ENCODE data around the gene BABAM2. TPM values are rescaled to one million over a fixed set of nuclear protein-coding genes. Genes with fewer than 3 reads are reported as not detected.

Gene BABAM2
- total and polyA plus RNA-seq, 9 of the 15 experiments (the other 6 are each of a cell fraction or from before 2014, with no cell fraction given): 10.9 to 37.4 (median 25.6) TPM

GRCh38 chr2:27886322-27886721 lies 4.2 kb upstream of the BABAM2 start:
- H3K27ac ChIP-seq (ENCODE audit: extremely low read depth, low read depth, low read length): no peak overlapping the region
- no peaks in the 10 kb centered on the region for H3K9me3 ChIP-seq (replicated peaks; ENCODE audit: control insufficient read depth, insufficient read depth, low read depth, low read length)
- H3K4me3 ChIP-seq: no peak overlapping the region
- ATAC-seq (no peak), FAIRE-seq (no peak), DNase-seq (ENCODE audit: extremely low read depth in 1 of 4, low spot score in 3 of 4) (no peak)
- H3K4me2 ChIP-seq (ENCODE audit: insufficient read depth, low read length): no peak overlapping the region
- no peaks in the 10 kb centered on the region for H4K20me1 ChIP-seq (replicated peaks; ENCODE audit: control insufficient read depth, insufficient read depth, low read length)
- H3K79me2 ChIP-seq (ENCODE audit: control insufficient read depth, insufficient read depth, low read length): peaks cover 7% of the 10 kb centered on the region
- no peaks in the 10 kb centered on the region for H3K36me3 ChIP-seq (ENCODE audit: control insufficient read depth, insufficient read depth, low read length)
- BruUV-seq (replicated peaks): no TSS peak
- 52% methylated on average over 6 of the region's 6 CpGs for WGBS (ENCODE audit: insufficient coverage, low coverage, missing lambda C conversion rate)
- TF ChIP-seq ZBTB34 (CRISPR knock-in tag; IDR thresholded peaks at IDR 0.05): no peak
- no peak for TF ChIP-seq NCOA6 (IDR thresholded peaks at IDR 0.05)
- no peak for TF ChIP-seq U2AF2 (optimal IDR thresholded peaks at IDR 0.05; ENCODE audit: low read depth, low read length)
- TF ChIP-seq POLR2B (IDR thresholded peaks at IDR 0.05; ENCODE audit: low read depth, partially characterized antibody): no peak
- TF ChIP-seq ID3 (CRISPR knock-in tag; IDR thresholded peaks at IDR 0.05): no peak
- TF ChIP-seq ID3 (tag; IDR thresholded peaks at IDR 0.05): no peak
- no peak for TF ChIP-seq TFE3 (CRISPR knock-in tag; IDR thresholded peaks at IDR 0.05)
- no peak overlapping the region for H2AFZ ChIP-seq (ENCODE audit: low read depth, low read length)
- CTCF ChIA-PET (ENCODE audit: low intra/inter-chr PET ratio): no interaction called here
- H3K9me1 ChIP-seq (ENCODE audit: control insufficient read depth, insufficient read depth, low read length): no peaks in the 10 kb centered on the region
- intact Hi-C loops (cut with micrococcal nuclease): no loop called here
- peaks cover 4 to 6% of the 10 kb centered on the region in 2 experiments; a peak in 3 of 5 replicates for H3K4me1 ChIP-seq (replicated peaks in 1 of 2; ENCODE audit: control insufficient read depth in 2 of 2, insufficient read depth in 2 of 2, low read length in 2 of 2)
- H3K9ac ChIP-seq (ENCODE audit: insufficient read depth in 1 of 2, low read depth in 2 of 2, low read length in 2 of 2): no peak overlapping the region
- H3K27me3 ChIP-seq (ENCODE audit: control insufficient read depth in 2 of 2, insufficient read depth in 2 of 2, low read length in 2 of 2): no peaks in the 10 kb centered on the region
- POLR2A ChIA-PET: interaction anchor here (0.9 kb wide), 1 partner anchor 15 kb away, joined by 3 read pairs; no protein-coding TSS in a partner anchor
- in situ Hi-C loops (cut with MboI): no loop called here
